IMR-90 (cell line): ENCODE data around the gene PPP1R12C. TPM values are rescaled to one million over a fixed set of nuclear protein-coding genes. Genes with fewer than 3 reads are reported as not detected.

Experiments
- ATAC-seq: fragments of 200-7000 bp; cut with Tn5 transposase; 2 replicates; pipeline ENCODE4 v1.9.1; 2020; ENCODE audit warnings: low read depth, mild to moderate bottlenecking, moderate library complexity
- BruUV-seq: library from RNA; stranded (reverse); fragments of 400-500 nt; replicated peaks from 2 replicates; lab custom pipeline; 2021; lab: Mats Ljungman, UMichigan
- CTCF ChIA-PET: fragments of 300-600 bp; formaldehyde crosslinking; extraction: SDS; loops from one replicate; lab custom pipeline; 2021; ENCODE audit warnings: antibody characterized with exemption; lab: Yijun Ruan, JAX
- POLR2A ChIA-PET: fragments of 300-600 bp; sonication (Branson Sonifier 250); formaldehyde crosslinking; loops from one replicate; lab custom pipeline; 2022; ENCODE audit warnings: antibody characterized with exemption; ENCODE audit not compliant: unreplicated experiment; lab: Charles Lee
- DNase-seq: peaks from one replicate; pipeline ENCODE4 v3.0.0; 2013
- H2AFZ ChIP-seq: replicated peaks from 2 replicates; pipeline ENCODE3; 2013; ENCODE audit warnings: low read length, mild to moderate bottlenecking; ENCODE audit not compliant: poor library complexity
- H2AK5ac ChIP-seq: 2 replicates; pipeline ENCODE4 v1.6.1; 2013; ENCODE audit warnings: low read depth, low read length, inconsistent platforms
- H2AK9ac ChIP-seq: replicated peaks from 2 replicates; pipeline ENCODE3; 2013; ENCODE audit warnings: mild to moderate bottlenecking, low read depth, low read length, moderate library complexity; ENCODE audit not compliant: poor library complexity
- H2BK120ac ChIP-seq: 2 replicates; pipeline ENCODE4 v1.6.1; 2013; ENCODE audit warnings: low read depth, low read length, inconsistent platforms
- H2BK15ac ChIP-seq: 3 replicates; pipeline ENCODE4 v1.6.1; 2013; ENCODE audit warnings: low read depth, low read length, inconsistent platforms
- H2BK20ac ChIP-seq: 2 replicates; pipeline ENCODE4 v1.6.1; 2013; ENCODE audit warnings: low read depth, mild to moderate bottlenecking, inconsistent platforms, low read length, moderate library complexity
- H2BK5ac ChIP-seq: 2 replicates; pipeline ENCODE4 v1.6.1; 2013; ENCODE audit warnings: mild to moderate bottlenecking, low read depth, low read length, inconsistent platforms; ENCODE audit not compliant: poor library complexity, severe bottlenecking
- H3K14ac ChIP-seq: replicated peaks from 2 replicates; pipeline ENCODE4 v1.6.1; 2013; ENCODE audit warnings: low read depth, low read length, inconsistent platforms
- H3K18ac ChIP-seq: 2 replicates; pipeline ENCODE4 v1.6.1; 2013; ENCODE audit warnings: low read depth, low read length, control low read depth
- H3K23ac ChIP-seq: 2 replicates; pipeline ENCODE4 v1.6.1; 2013; ENCODE audit warnings: low read depth, low read length, inconsistent platforms
- H3K27ac ChIP-seq: 2 replicates; pipeline ENCODE4 v1.5.1; 2013; ENCODE audit warnings: mild to moderate bottlenecking, control low read depth, low read length; ENCODE audit not compliant: insufficient read depth
- H3K27me3 ChIP-seq: 2 replicates; pipeline ENCODE4 v1.6.1; 2013; ENCODE audit warnings: low read length; ENCODE audit not compliant: control insufficient read depth, insufficient read depth
- H3K36me3 ChIP-seq: 2 replicates; pipeline ENCODE4 v1.6.1; 2013; ENCODE audit warnings: low read length, mixed read lengths; ENCODE audit not compliant: control insufficient read depth, insufficient read depth
- H3K4ac ChIP-seq: 2 replicates; pipeline ENCODE4 v1.6.1; 2013; ENCODE audit warnings: low read depth, low read length, inconsistent platforms
- H3K4me1 ChIP-seq: 2 replicates; pipeline ENCODE4 v1.6.1; 2013; ENCODE audit warnings: low read length, mixed read lengths; ENCODE audit not compliant: control insufficient read depth, insufficient read depth
- H3K4me2 ChIP-seq: 2 replicates; pipeline ENCODE4 v1.6.1; 2013; ENCODE audit warnings: low read depth, mild to moderate bottlenecking, control low read depth, low read length, moderate library complexity
- H3K4me3 ChIP-seq: 2 replicates; pipeline ENCODE4 v1.5.1; 2013; ENCODE audit warnings: low read depth, mild to moderate bottlenecking, control low read depth, low read length, moderate library complexity; ENCODE audit not compliant: insufficient read depth
- H3K56ac ChIP-seq: 2 replicates; pipeline ENCODE4 v1.6.1; 2013; ENCODE audit warnings: low read length, inconsistent platforms; ENCODE audit not compliant: insufficient read depth; ENCODE audit errors: extremely low read depth
- H3K79me1 ChIP-seq, 2 experiments: 2 replicates each; pipeline ENCODE4 v1.6.1; 2013; ENCODE audit warnings: low read length in 2 of 2, inconsistent platforms in 1 of 2, low read depth in 1 of 2
- H3K9ac ChIP-seq: 2 replicates; pipeline ENCODE4 v1.6.1; 2013; ENCODE audit warnings: low read depth, low read length, control low read depth
- H3K9me1 ChIP-seq: 2 replicates; pipeline ENCODE4 v1.6.1; 2013; ENCODE audit warnings: low read length, inconsistent platforms; ENCODE audit not compliant: insufficient read depth
- H3K9me3 ChIP-seq: 2 replicates; pipeline ENCODE4 v1.6.1; 2013; ENCODE audit warnings: low read length; ENCODE audit not compliant: control insufficient read depth, insufficient read depth
- H4K20me1 ChIP-seq: 2 replicates; pipeline ENCODE4 v1.6.1; 2013; ENCODE audit warnings: low read length, inconsistent platforms; ENCODE audit not compliant: insufficient read depth
- H4K5ac ChIP-seq: 2 replicates; pipeline ENCODE4 v1.6.1; 2013; ENCODE audit warnings: mild to moderate bottlenecking, low read depth, low read length, control low read depth
- H4K8ac ChIP-seq, 2 experiments: 2 replicates each; pipeline ENCODE4 v1.6.1; 2013; ENCODE audit warnings: low read depth in 2 of 2, low read length in 2 of 2, control low read depth in 1 of 2, inconsistent platforms in 1 of 2
- H4K91ac ChIP-seq: 2 replicates; pipeline ENCODE4 v1.6.1; 2013; ENCODE audit warnings: low read depth, low read length, inconsistent platforms; ENCODE audit not compliant: insufficient read depth
- BHLHE40 ChIP-seq: fragments of 150-350 bp; IDR thresholded peaks from 2 replicates; pipeline ENCODE4 v1.6.1; 2016; ENCODE audit warnings: mild to moderate bottlenecking, low read depth, low read length
- CEBPB ChIP-seq: IDR thresholded peaks from 2 replicates; pipeline ENCODE4 v1.6.1; 2012; ENCODE audit warnings: low read depth, low read length, improper control_type of control experiment
- CHD1 ChIP-seq: IDR thresholded peaks from 2 replicates; pipeline ENCODE4 v1.6.1; 2012; ENCODE audit warnings: low read depth, low read length, improper control_type of control experiment
- CTCF ChIP-seq: conservative IDR thresholded peaks from 2 replicates; pipeline ENCODE4 v1.5.1; 2012; ENCODE audit warnings: mild to moderate bottlenecking, low read depth, low read length, improper control_type of control experiment
- ELK1 ChIP-seq: fragments of 150-350 bp; IDR thresholded peaks from 2 replicates; pipeline ENCODE4 v1.6.1; 2016; ENCODE audit warnings: low read depth, mild to moderate bottlenecking, low read length, moderate library complexity, borderline replicate concordance
- FOS ChIP-seq: fragments of 150-350 bp; IDR thresholded peaks from 2 replicates; pipeline ENCODE4 v1.6.1; 2016; ENCODE audit warnings: low read depth, low read length
- MAFK ChIP-seq: IDR thresholded peaks from 2 replicates; pipeline ENCODE4 v1.6.1; 2012; ENCODE audit warnings: low read depth, low read length, improper control_type of control experiment
- MAZ ChIP-seq: IDR thresholded peaks from 2 replicates; pipeline ENCODE4 v1.6.1; 2012; ENCODE audit warnings: low read depth, mild to moderate bottlenecking, low read length, improper control_type of control experiment, moderate library complexity, borderline replicate concordance
- MXI1 ChIP-seq: IDR thresholded peaks from 2 replicates; pipeline ENCODE4 v1.6.1; 2012; ENCODE audit warnings: low read depth, mild to moderate bottlenecking, low read length, moderate library complexity, borderline replicate concordance
- NFE2L2 ChIP-seq: fragments of 150-350 bp; IDR thresholded peaks from 2 replicates; pipeline ENCODE4 v1.6.1; 2016; ENCODE audit warnings: low read depth, mild to moderate bottlenecking, low read length
- POLR2A ChIP-seq: IDR thresholded peaks from 2 replicates; pipeline ENCODE4 v1.6.1; 2012; ENCODE audit warnings: mild to moderate bottlenecking, low read depth, low read length
- RAD21 ChIP-seq: IDR thresholded peaks from 2 replicates; pipeline ENCODE4 v1.6.1; 2012; ENCODE audit warnings: low read length, improper control_type of control experiment
- RCOR1 ChIP-seq: IDR thresholded peaks from 2 replicates; pipeline ENCODE4 v1.6.1; 2012; ENCODE audit warnings: mild to moderate bottlenecking, low read length, improper control_type of control experiment; ENCODE audit not compliant: insufficient replicate concordance
- RFX5 ChIP-seq: IDR thresholded peaks from 2 replicates; pipeline ENCODE4 v1.8.0; 2012; ENCODE audit warnings: low read depth, mild to moderate bottlenecking, low read length, moderate library complexity
- SMC3 ChIP-seq: fragments of 150-350 bp; IDR thresholded peaks from 2 replicates; pipeline ENCODE4 v1.6.1; 2016; ENCODE audit warnings: low read depth, mild to moderate bottlenecking, antibody characterized with exemption, low read length, moderate library complexity
- USF2 ChIP-seq: fragments of 150-350 bp; IDR thresholded peaks from 2 replicates; pipeline ENCODE4 v1.6.1; 2017; ENCODE audit warnings: mild to moderate bottlenecking, antibody characterized with exemption, low read length, low read depth
- WGBS, 2 experiments: methylation state at CpG; one replicate each; pipeline versions ENCODE4 v1.1.5 to v1.1.7; 2013; ENCODE audit warnings: missing lambda C conversion rate in 2 of 2; ENCODE audit not compliant: insufficient read length in 1 of 2; ENCODE audit errors: extremely low coverage in 2 of 2; 5-methylcytosine and 5-hydroxymethylcytosine counted together
- dilution Hi-C: fragments of 300-500 bp; cut with HindIII; formaldehyde crosslinking; loops from one replicate; pipeline ENCODE4 v1.14.3; 2018; ENCODE audit warnings: low sequenced_read_pairs; ENCODE audit not compliant: unreplicated experiment
- in situ Hi-C: fragments of 300-500 bp; cut with MboI; formaldehyde crosslinking; loops from 3 replicates; pipeline ENCODE4 v1.14.3; 2019; ENCODE audit warnings: low sequenced_read_pairs, inconsistent platforms, mixed read lengths
- intact Hi-C: fragments of 100-400 bp; cut with micrococcal nuclease; formaldehyde crosslinking; loops from 2 replicates; pipeline ENCODE4 v1.10.0; 2022
- polyA plus RNA-seq, 3 experiments: library from polyadenylated mRNA; depleted of rRNA; stranded (reverse); fragments of >200 nt; gene quantifications; 2 replicates each; pipeline ENCODE4 v1.2.3, GENCODE V29; 2012; ENCODE audit warnings: low replicate concordance in 1 of 3
- total RNA-seq: library from RNA; depleted of rRNA; stranded (reverse); fragments of >200 nt; gene quantifications from 2 replicates; pipeline ENCODE4 v1.2.3, GENCODE V29; 2012

Gene PPP1R12C
- total and polyA plus RNA-seq, 2 of the 4 experiments (the other 2 are of a cell fraction) = 21.5 to 81.4 TPM

- no peak overlapping the region for H3K14ac ChIP-seq
- H3K23ac ChIP-seq = no peak overlapping the region
- BruUV-seq = no TSS peak
- H3K4me1 ChIP-seq = no peaks in the 10 kb centered on the region
- intact Hi-C loops = no loop called here
- H2AK5ac ChIP-seq = no peak overlapping the region
- H3K36me3 ChIP-seq = peaks cover 40% of the 10 kb centered on the region
- H2BK5ac ChIP-seq = no peak overlapping the region
- no peak overlapping the region for H2AK9ac ChIP-seq
- H3K9ac ChIP-seq = no peak overlapping the region
- H2BK20ac ChIP-seq = no peak overlapping the region
- peaks cover 4% of the 10 kb centered on the region; the same call in 1 of the 2 replicates for H3K9me1 ChIP-seq
- no peak overlapping the region for H4K8ac ChIP-seq
- ATAC-seq = no peak
- H3K18ac ChIP-seq = no peak overlapping the region
- WGBS, 2 experiments = 95% methylated on average over 10 of the region's 12 CpGs; no CpG with 5 or more reads in 1 of the 2 experiments
- DNase-seq = no peak
- H4K91ac ChIP-seq = no peak overlapping the region
- H2BK120ac ChIP-seq = no peak overlapping the region
- no peaks in the 10 kb centered on the region for H3K27me3 ChIP-seq
- H3K4ac ChIP-seq = no peak overlapping the region
- in situ Hi-C loops = no loop called here
- no peak overlapping the region for H2BK15ac ChIP-seq
- ChIA-PET POLR2A (no interaction called here), CTCF (no interaction called here)
- TF ChIP-seq MXI1 (no peak), USF2 (no peak), ELK1 (no peak), RFX5 (no peak), NFE2L2 (no peak), POLR2A (no peak), BHLHE40 (no peak), FOS (no peak), MAZ (no peak), CHD1 (no peak), RAD21 (no peak), CTCF (no peak), RCOR1 (no peak), MAFK (no peak), CEBPB (no peak), SMC3 (no peak)
- no peaks in the 10 kb centered on the region for H3K9me3 ChIP-seq
- H2AFZ ChIP-seq = no peak overlapping the region
- H3K56ac ChIP-seq = no peak overlapping the region
- H3K79me1 ChIP-seq = no peaks in the 10 kb centered on the region
- no peak overlapping the region for H4K5ac ChIP-seq
- H3K4me3 ChIP-seq = no peak overlapping the region
- no peak overlapping the region for H3K27ac ChIP-seq
- dilution Hi-C loops = no loop called here
- no peaks in the 10 kb centered on the region for H4K20me1 ChIP-seq
- no peak overlapping the region for H3K4me2 ChIP-seq
Measured at GRCh38 chr19:55047951-55048350, 69.5 kb downstream of the PPP1R12C start.
